Fibroblast of the aortic adventitia (primary cell): ENCODE measurements around the gene LYPD6. TPM values are rescaled to one million over a fixed set of nuclear protein-coding genes. Genes with fewer than 3 reads are reported as not detected.
A peak's percentile ranks its signal among the peaks of the same experiment; 100 is the strongest.

Experiments
- DNase-seq: peaks from one replicate; pipeline ENCODE4 v3.0.0-alpha.2; 2010; ENCODE audit warnings: low read depth
- H3K4me3 ChIP-seq: 2 replicates; pipeline ENCODE4 v1.5.1; 2011; ENCODE audit warnings: low read depth, mild to moderate bottlenecking, control low read depth, low read length, moderate library complexity
- CTCF ChIP-seq: IDR thresholded peaks from 2 replicates; pipeline ENCODE4 v1.5.1; 2011; ENCODE audit warnings: mild to moderate bottlenecking, low read length, control low read depth, inconsistent platforms; ENCODE audit not compliant: insufficient read depth
- total RNA-seq: library from RNA; depleted of rRNA; stranded (reverse); fragments of >200 nt; gene quantifications from 2 replicates; pipeline ENCODE4 v1.2.3, GENCODE V29; 2012; ENCODE audit warnings: low replicate concordance

The LYPD6 gene
- total RNA-seq, 1 donor = 0.54 TPM

DNA sequence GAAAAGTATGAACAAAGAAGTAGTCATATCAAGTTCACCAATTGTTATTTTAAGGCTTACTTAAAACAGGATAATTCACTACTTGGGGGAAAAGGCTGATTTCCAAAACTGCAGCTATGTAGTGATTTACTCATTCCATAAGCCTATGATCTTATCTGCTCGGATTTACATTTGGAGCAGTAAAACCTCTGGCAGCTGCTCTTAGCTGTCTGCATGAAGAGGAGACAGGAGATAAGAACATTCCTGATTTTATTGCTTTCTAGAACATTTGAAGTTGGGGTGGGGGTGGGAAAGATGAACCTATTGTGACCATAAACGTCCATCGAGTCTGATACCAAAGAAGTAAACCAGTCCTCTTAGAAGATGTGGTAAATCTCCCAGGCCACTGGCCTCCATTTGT is 136.2 kb downstream of the LYPD6 start:
- TF ChIP-seq CTCF = no peak
- DNase-seq = no peak
- H3K4me3 ChIP-seq = no peak overlapping the region

- peak; percentile 2 for DNase-seq
- H3K4me3 ChIP-seq = no peak overlapping the region
- TF ChIP-seq CTCF = no peak
Observed at GRCh38 chr2:149467436-149467835, 137.0 kb downstream of the LYPD6 start.

DNA sequence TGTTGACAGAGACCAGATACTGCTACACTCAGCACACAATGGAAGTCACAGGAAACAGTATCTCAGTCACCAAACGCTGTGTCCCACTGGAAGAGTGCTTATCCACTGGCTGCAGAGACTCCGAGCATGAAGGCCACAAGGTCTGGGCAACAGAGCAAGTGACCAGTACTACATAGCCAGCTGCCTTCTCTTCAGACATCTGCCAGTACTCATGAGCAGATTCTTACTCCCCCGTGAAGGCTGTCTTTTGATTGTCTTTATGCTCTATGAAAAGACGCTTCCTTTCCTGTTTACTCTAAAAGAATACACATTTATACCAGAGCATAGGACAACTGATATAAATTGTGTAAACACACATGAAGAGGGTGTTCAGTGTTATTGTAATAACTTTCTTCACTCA is 138.2 kb downstream of the LYPD6 start:
- no peak for TF ChIP-seq CTCF
- H3K4me3 ChIP-seq = no peak overlapping the region
- DNase-seq = no peak

GRCh38 chr2:149470046-149470445 is 139.7 kb downstream of the LYPD6 start:
- no peak overlapping the region for H3K4me3 ChIP-seq
- no peak for DNase-seq
- no peak for TF ChIP-seq CTCF

DNA sequence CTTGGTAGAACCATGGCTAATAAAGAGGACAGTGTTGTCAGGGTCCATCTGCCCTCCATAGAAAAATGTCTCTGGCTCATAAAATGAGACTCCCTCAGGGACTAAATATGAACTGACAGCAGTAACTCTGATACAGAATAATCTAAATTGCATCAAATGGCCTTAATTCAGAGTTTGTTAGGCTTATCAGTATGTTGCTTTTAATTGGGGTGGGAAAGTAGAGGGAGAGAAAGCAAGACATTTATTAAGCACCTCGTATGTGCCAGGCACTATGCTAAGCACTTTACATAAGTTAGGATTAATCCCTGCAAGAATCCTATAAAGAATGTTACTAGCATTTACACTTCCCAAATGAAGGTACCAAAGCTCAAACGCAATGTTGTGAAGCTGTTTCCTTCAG is 142.0 kb downstream of the LYPD6 start:
- H3K4me3 ChIP-seq = no peak overlapping the region
- DNase-seq = no peak
- no peak for TF ChIP-seq CTCF

DNA sequence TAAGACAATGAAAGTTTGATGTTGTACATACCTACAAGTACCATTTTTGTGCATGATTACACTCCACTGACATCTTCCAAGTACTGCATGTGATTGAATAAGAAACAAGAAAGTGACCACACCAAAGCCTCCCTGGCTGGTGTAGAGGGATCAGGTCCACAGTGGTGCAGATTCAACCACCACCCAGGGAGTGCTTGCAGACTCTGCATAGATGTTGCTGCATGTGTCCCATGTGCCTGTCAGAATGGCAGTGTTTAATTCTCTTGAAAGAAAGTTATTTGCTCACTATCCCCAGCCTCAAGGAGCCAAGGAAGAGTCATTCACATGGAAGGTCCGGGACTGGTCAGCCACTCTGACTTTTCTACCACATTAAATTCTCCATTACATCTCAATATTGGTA is 142.7 kb downstream of the LYPD6 start:
- no peak for TF ChIP-seq CTCF
- no peak overlapping the region for H3K4me3 ChIP-seq
- DNase-seq = no peak

- DNase-seq = no peak
- no peak overlapping the region for H3K4me3 ChIP-seq
- TF ChIP-seq CTCF = no peak
Observed at GRCh38 chr2:149473521-149473920, 143.1 kb downstream of the LYPD6 start.
